Fibroblast of pulmonary artery (primary cell): ENCODE data around the gene KIF26B.

Experiments used
- DNase-seq: peaks from one replicate; pipeline ENCODE4 v3.0.0-alpha.2; 2010; ENCODE audit warnings: low read depth
- H3K4me3 ChIP-seq: replicated peaks from 2 replicates; pipeline ENCODE4 v1.5.1; 2011; ENCODE audit warnings: low read depth, mild to moderate bottlenecking, control low read depth, low read length, moderate library complexity
- CTCF ChIP-seq: IDR thresholded peaks from 2 replicates; pipeline ENCODE4 v1.5.1; 2011; ENCODE audit warnings: mild to moderate bottlenecking, control low read depth, low read length, inconsistent platforms; ENCODE audit errors: missing control alignments

Gene KIF26B

DNA sequence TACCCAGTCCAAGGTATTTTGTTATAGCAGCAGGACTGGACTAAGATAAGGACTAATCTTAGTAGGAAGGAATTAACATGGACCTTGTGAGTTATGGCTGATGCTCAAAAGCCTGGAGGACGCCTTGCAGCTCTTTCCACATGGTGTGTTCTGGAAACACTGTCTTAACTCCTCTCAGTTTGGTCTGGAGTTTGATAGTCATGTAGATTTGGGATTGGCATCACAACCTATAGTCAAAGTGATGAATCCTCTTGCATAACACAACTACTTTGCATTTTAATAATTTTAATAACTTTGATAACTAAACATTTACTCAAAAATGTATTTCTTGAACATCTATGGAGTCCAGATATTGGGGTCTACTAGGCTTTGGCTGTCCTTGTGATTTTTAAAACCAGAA lies 293.7 kb downstream of the KIF26B start:
- no peak for DNase-seq
- H3K4me3 ChIP-seq, result no peak overlapping the region
- TF ChIP-seq CTCF, result no peak

- H3K4me3 ChIP-seq, result no peak overlapping the region
- DNase-seq, result peak; percentile 4
- no peak for TF ChIP-seq CTCF
These were observed 294.2 kb downstream of the KIF26B start for GRCh38 chr1:245448975-245449431.

- TF ChIP-seq CTCF, result no peak
- H3K4me3 ChIP-seq, result no peak overlapping the region
- DNase-seq, result no peak
These were observed 298.8 kb downstream of the KIF26B start for GRCh38 chr1:245453541-245453940.

GRCh38 chr1:245454051-245454450 lies 299.3 kb downstream of the KIF26B start:
- TF ChIP-seq CTCF, result no peak
- no peak overlapping the region for H3K4me3 ChIP-seq
- no peak for DNase-seq

- no peak overlapping the region for H3K4me3 ChIP-seq
- no peak for DNase-seq
- TF ChIP-seq CTCF, result no peak
These were observed 302.8 kb downstream of the KIF26B start for GRCh38 chr1:245457562-245457961.

GRCh38 chr1:245458234-245458633 lies 303.4 kb downstream of the KIF26B start:
- DNase-seq, result no peak
- no peak for TF ChIP-seq CTCF
- H3K4me3 ChIP-seq, result no peak overlapping the region

DNA sequence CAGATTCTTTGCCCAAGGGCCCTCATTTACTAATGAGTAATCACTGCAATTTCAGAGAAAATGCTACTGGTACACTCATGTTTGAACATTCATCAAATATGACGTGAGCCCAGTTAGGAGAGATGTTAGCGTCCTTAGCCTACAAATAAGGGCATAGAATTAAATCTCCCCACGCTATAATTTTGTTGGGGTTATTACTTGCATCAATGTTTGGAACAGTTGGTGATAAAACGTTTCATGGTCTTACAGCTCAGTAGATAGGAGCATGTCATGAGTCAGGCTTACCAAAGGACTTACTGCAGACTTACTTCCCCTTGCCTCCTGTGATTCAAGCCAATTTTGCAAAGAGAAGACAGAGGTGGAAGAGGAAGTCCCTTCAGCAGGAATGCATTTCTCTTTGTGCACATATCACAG lies 304.0 kb downstream of the KIF26B start:
- H3K4me3 ChIP-seq, result no peak overlapping the region
- TF ChIP-seq CTCF, result no peak
- peak; percentile 6 for DNase-seq
